Measurements from ENCODE around the gene NOSIP.

The NOSIP gene

DNA sequence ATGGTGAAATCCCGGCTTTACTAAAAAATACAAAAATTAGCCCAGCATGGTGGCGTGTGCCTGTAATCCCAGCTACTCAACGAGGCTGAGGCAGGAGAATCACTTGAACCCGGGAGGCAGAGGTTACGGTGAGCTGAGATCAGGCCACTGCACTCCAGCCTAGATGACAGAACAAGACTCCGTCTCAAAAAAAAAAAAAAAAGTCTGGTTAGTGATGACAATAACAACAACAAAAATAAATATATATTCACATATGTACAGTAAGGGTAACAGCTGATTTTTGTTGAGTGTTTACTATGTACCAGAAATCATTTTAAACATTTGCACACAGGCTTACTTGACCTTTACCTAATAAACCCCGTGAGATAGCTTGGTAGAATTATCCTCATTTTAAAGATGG, 36.6 kb upstream of the NOSIP start:
- H3K4me3 ChIP-seq (ENCODE audit: low read depth, low read length): no peak overlapping the region
- TF ChIP-seq, protein P1, sequence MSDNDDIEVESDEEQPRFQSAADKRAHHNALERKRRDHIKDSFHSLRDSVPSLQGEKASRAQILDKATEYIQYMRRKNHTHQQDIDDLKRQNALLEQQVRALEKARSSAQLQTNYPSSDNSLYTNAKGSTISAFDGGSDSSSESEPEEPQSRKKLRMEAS (IDR thresholded peaks at IDR 0.05; ENCODE audit: low read depth, low read length): no peak
- TF ChIP-seq POLR2A (IDR thresholded peaks at IDR 0.05; ENCODE audit: extremely low read depth, insufficient read length): no peak
- TF ChIP-seq MYC (IDR thresholded peaks at IDR 0.05; ENCODE audit: low read depth, low read length): no peak
- TF ChIP-seq, protein P2, sequence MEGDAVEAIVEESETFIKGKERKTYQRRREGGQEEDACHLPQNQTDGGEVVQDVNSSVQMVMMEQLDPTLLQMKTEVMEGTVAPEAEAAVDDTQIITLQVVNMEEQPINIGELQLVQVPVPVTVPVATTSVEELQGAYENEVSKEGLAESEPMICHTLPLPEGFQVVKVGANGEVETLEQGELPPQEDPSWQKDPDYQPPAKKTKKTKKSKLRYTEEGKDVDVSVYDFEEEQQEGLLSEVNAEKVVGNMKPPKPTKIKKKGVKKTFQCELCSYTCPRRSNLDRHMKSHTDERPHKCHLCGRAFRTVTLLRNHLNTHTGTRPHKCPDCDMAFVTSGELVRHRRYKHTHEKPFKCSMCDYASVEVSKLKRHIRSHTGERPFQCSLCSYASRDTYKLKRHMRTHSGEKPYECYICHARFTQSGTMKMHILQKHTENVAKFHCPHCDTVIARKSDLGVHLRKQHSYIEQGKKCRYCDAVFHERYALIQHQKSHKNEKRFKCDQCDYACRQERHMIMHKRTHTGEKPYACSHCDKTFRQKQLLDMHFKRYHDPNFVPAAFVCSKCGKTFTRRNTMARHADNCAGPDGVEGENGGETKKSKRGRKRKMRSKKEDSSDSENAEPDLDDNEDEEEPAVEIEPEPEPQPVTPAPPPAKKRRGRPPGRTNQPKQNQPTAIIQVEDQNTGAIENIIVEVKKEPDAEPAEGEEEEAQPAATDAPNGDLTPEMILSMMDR (IDR thresholded peaks at IDR 0.05; ENCODE audit: low read depth, low read length): no peak
- no peak for DNase-seq (ENCODE audit: low read depth)

DNA sequence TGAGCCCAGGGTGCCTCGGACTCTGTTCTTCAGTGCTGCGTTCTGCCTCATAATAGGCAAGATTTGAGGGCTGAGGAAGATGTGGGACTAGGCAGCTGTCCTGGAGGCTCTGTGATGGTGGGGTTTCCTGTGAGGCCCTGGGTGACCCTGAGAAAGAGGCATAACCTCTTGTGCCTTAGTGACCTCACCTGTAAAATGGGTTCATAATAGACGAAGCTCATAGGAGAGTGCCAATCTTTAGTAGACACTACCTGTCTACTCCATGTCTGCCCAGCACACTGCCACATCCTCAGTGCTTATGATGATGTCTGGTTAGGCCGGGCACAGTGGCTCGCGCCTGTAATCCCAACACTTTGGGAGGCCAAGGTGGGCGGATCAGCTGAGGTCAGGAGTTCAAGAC, 36.2 kb upstream of the NOSIP start:
- TF ChIP-seq, protein P2 (IDR thresholded peaks at IDR 0.05; ENCODE audit: low read depth, low read length): no peak
- TF ChIP-seq, protein P1 (IDR thresholded peaks at IDR 0.05; ENCODE audit: low read depth, low read length): no peak
- TF ChIP-seq MYC (IDR thresholded peaks at IDR 0.05; ENCODE audit: low read depth, low read length) (no peak), POLR2A (IDR thresholded peaks at IDR 0.05; ENCODE audit: extremely low read depth, insufficient read length) (no peak)
- no peak overlapping the region for H3K4me3 ChIP-seq (ENCODE audit: low read depth, low read length)
- DNase-seq (ENCODE audit: low read depth): no peak

DNA sequence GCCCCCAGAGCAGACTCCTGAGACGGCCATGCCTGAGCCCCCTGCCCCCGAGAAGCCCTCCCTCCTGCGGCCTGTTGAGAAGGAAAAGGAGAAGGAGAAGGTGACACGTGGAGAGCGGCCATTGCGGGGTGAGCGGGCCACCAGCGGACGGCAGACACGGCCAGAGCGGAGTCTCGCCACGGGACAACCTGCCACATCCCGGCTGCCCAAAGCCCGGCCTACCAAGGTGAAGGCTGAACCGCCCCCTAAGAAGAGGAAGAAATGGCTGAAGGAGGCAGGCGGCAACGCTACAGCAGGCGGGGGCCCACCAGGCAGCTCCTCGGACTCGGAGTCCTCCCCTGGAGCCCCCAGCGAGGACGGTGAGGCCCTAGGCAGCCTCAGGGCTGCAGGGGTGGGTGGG, 35.5 kb upstream of the NOSIP start:
- H3K4me3 ChIP-seq (ENCODE audit: low read depth, low read length): no peak overlapping the region
- TF ChIP-seq, protein P1 (IDR thresholded peaks at IDR 0.05; ENCODE audit: low read depth, low read length): no peak
- TF ChIP-seq MYC (IDR thresholded peaks at IDR 0.05; ENCODE audit: low read depth, low read length) (no peak), POLR2A (IDR thresholded peaks at IDR 0.05; ENCODE audit: extremely low read depth, insufficient read length) (no peak)
- TF ChIP-seq, protein P2 (IDR thresholded peaks at IDR 0.05; ENCODE audit: low read depth, low read length): no peak
- DNase-seq (ENCODE audit: low read depth): no peak

DNA sequence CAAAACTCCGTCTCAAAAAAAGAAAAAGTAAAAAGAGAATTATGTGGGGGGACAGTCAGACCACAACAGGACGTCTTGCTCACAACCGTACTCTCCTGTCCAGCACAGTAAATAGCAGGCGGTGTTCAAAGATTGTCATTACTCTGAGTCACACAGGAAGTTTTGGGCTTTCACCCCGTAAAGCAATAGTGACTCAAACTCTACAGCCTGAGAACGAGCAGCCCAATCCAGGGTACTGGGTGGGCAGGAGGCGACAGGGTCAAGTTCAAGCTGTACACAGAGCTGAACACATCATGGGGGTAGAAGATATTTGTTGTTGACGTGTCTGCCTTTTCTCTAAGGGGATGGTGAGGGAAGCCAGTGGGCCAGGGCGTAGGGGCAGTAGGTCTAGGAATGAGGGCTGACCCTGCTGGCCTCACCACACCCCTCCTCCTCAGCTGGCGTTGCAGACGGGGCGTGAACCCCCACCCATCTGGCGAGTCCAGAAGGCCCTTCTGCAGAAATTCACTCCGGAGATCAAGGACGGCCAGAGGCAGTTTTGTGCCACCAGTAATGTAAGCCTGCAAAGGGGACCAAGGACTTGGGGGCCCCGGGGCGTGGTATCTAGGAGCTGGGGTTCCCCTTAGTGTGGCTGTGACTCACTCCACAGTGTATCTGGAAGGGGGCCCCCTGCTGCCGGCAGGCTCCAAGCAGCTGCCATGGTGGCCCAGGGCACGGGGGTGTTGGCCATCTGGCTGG, 33.9 kb upstream of the NOSIP start:
- H3K4me3 ChIP-seq (ENCODE audit: low read depth, low read length): no peak overlapping the region
- TF ChIP-seq, protein P2 (IDR thresholded peaks at IDR 0.05; ENCODE audit: low read depth, low read length): peak; percentile 9
- TF ChIP-seq, protein P1 (IDR thresholded peaks at IDR 0.05; ENCODE audit: low read depth, low read length): no peak
- DNase-seq (ENCODE audit: low read depth): peak; percentile 65

DNA sequence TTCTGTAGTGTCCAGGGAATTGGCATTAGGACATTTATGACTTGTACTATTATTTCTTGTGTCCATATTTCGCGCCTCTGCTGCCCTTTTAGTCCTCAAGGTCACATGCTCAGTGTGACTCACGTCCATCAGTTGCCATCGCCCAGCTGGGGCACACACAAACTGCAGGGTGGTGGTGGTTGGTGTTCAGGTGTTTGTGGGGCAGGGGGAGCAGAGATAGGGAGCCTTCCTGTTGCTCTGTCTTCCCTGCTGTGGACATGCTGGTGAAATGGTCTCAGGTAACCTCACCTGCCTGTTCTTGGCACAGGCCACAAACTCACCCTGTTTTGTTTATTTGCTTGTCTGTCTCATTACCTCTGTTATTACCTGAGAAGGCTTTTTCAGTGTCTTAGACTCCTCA, 33.0 kb upstream of the NOSIP start:
- TF ChIP-seq MYC (IDR thresholded peaks at IDR 0.05; ENCODE audit: low read depth, low read length): no peak
- TF ChIP-seq, protein P2 (IDR thresholded peaks at IDR 0.05; ENCODE audit: low read depth, low read length): no peak
- TF ChIP-seq, protein P1 (IDR thresholded peaks at IDR 0.05; ENCODE audit: low read depth, low read length): no peak
- TF ChIP-seq POLR2A (IDR thresholded peaks at IDR 0.05; ENCODE audit: extremely low read depth, insufficient read length): no peak
- no peak for DNase-seq (ENCODE audit: low read depth)
- no peak overlapping the region for H3K4me3 ChIP-seq (ENCODE audit: low read depth, low read length)
